SK-N-SH (cell line): ENCODE results near the gene KIAA1586. TPM values are rescaled to one million over a fixed set of nuclear protein-coding genes. Genes with fewer than 3 reads are reported as not detected.

Experiments
- CTCF ChIA-PET: fragments of 300-600, 350-600 bp; formaldehyde crosslinking; extraction: SDS; loops from one replicate; lab custom pipeline; 2021; lab: Yijun Ruan, JAX
- POLR2A ChIA-PET: fragments of 350-600 bp; sonication (Branson Sonifier 250); formaldehyde crosslinking; extraction: SDS; loops from one replicate; lab custom pipeline; 2020; ENCODE audit warnings: antibody characterized with exemption, inconsistent platforms; lab: Yijun Ruan, JAX
- DNase-seq: peaks from one replicate; pipeline ENCODE4 v3.0.0; 2012
- H2AFZ ChIP-seq: fragments of 200-600 bp; sonication (generic); 2 replicates; pipeline ENCODE4 v1.8.1; 2016; ENCODE audit warnings: antibody characterized with exemption, mild to moderate bottlenecking, low read depth
- H3F3A ChIP-seq: fragments of 200-600 bp; sonication (generic); replicated peaks from 2 replicates; pipeline ENCODE3; 2016; ENCODE audit warnings: antibody characterized with exemption, mild to moderate bottlenecking; ENCODE audit not compliant: insufficient read depth
- H3K27ac ChIP-seq, 2 experiments: fragments of 200-500 bp in 1 of 2; fragments of 200-600 bp in 1 of 2; sonication (Bioruptor generic) in 1 of 2; sonication (generic), shearing (Covaris generic) in 1 of 2; 2 replicates each; pipeline versions ENCODE4 v1.5.1 to v1.6.1; 2014 to 2016; ENCODE audit warnings: low read depth in 2 of 2, inconsistent platforms in 1 of 2, low read length in 1 of 2, mild to moderate bottlenecking in 1 of 2, mixed read lengths in 1 of 2
- H3K27me3 ChIP-seq: fragments of 200-600 bp; sonication (generic), shearing (Covaris generic); 2 replicates; pipeline ENCODE4 v1.6.1; 2016; ENCODE audit warnings: mixed run types; ENCODE audit not compliant: insufficient read depth
- H3K36me3 ChIP-seq, 2 experiments: fragments of 200-500 bp in 1 of 2; fragments of 200-600 bp in 1 of 2; sonication (Bioruptor generic) in 1 of 2; sonication (generic) in 1 of 2; replicated peaks in 1 of 2; 2 replicates each; pipeline versions ENCODE3 to v1.5.1; 2014 to 2016; ENCODE audit warnings: low read length in 1 of 2, mild to moderate bottlenecking in 1 of 2; ENCODE audit not compliant: insufficient read depth in 2 of 2, control insufficient read depth in 1 of 2
- H3K4me1 ChIP-seq, 2 experiments: fragments of 200-500 bp in 1 of 2; fragments of 200-600 bp in 1 of 2; sonication (Bioruptor generic) in 1 of 2; sonication (generic), shearing (Covaris generic) in 1 of 2; 2 replicates each; pipeline versions ENCODE4 v1.5.1 to v1.6.1; 2014 to 2016; ENCODE audit warnings: low read depth in 1 of 2, low read length in 1 of 2, mixed run types in 1 of 2; ENCODE audit not compliant: insufficient read depth in 2 of 2, control insufficient read depth in 1 of 2
- H3K4me2 ChIP-seq: fragments of 200-600 bp; sonication (generic), shearing (Covaris generic); 2 replicates; pipeline ENCODE4 v1.6.1; 2017; ENCODE audit warnings: mixed run types
- H3K4me3 ChIP-seq, 2 experiments: fragments of 200-500 bp in 1 of 2; fragments of 200-600 bp in 1 of 2; sonication (Bioruptor generic) in 1 of 2; sonication (generic), shearing (Covaris generic) in 1 of 2; 2 replicates each; pipeline versions ENCODE4 v1.5.1 to v1.8.1; 2014 to 2016; ENCODE audit warnings: low read depth in 2 of 2, inconsistent platforms in 1 of 2, low read length in 1 of 2, mild to moderate bottlenecking in 1 of 2, mixed read lengths in 1 of 2, moderate library complexity in 1 of 2
- H3K79me2 ChIP-seq: fragments of 200-600 bp; sonication (generic); 2 replicates; pipeline ENCODE4 v1.8.1; 2017; ENCODE audit warnings: mild to moderate bottlenecking; ENCODE audit not compliant: insufficient read depth
- H3K9ac ChIP-seq: fragments of 200-600 bp; sonication (generic); 2 replicates; pipeline ENCODE4 v1.6.1; 2017; ENCODE audit warnings: mixed run types
- H3K9me2 ChIP-seq: fragments of 200-600 bp; sonication (generic); 2 replicates; pipeline ENCODE4 v1.6.1; 2017; ENCODE audit warnings: mixed run types
- H3K9me3 ChIP-seq: fragments of 200-600 bp; sonication (generic); 2 replicates; pipeline ENCODE4 v1.6.1; 2017; ENCODE audit warnings: mixed run types, mild to moderate bottlenecking, moderate library complexity
- H4K20me1 ChIP-seq: fragments of 200-600 bp; sonication (generic); 2 replicates; pipeline ENCODE4 v1.6.1; 2017; ENCODE audit warnings: mild to moderate bottlenecking, mixed run types; ENCODE audit not compliant: insufficient read depth
- CTCF ChIP-seq: fragments of 200-600 bp; sonication (generic); IDR thresholded peaks from 2 replicates; pipeline ENCODE4 v1.6.1; 2017; ENCODE audit warnings: antibody characterized with exemption, mild to moderate bottlenecking, moderate library complexity
- FOSL2 ChIP-seq: IDR thresholded peaks from 2 replicates; pipeline ENCODE4 v1.4.0; 2012; ENCODE audit warnings: low read depth, mild to moderate bottlenecking, moderate library complexity, borderline replicate concordance
- FOXJ3 ChIP-seq: sonication (generic); formaldehyde crosslinking; IDR thresholded peaks from 2 replicates; pipeline ENCODE4 v1.5.1; 2020; ENCODE audit warnings: mild to moderate bottlenecking, missing genetic modification reagents
- GABPA ChIP-seq: IDR thresholded peaks from 2 replicates; pipeline ENCODE4 v1.4.0; 2012; ENCODE audit warnings: low read depth, mild to moderate bottlenecking
- JUND ChIP-seq: IDR thresholded peaks from 2 replicates; pipeline ENCODE4 v1.4.0; 2012
- RAD21 ChIP-seq: IDR thresholded peaks from 2 replicates; pipeline ENCODE4 v1.6.1; 2012; ENCODE audit warnings: mild to moderate bottlenecking, low read length
- RCOR1 ChIP-seq: fragments of 150-350 bp; IDR thresholded peaks from 2 replicates; pipeline ENCODE4 v1.6.1; 2017; ENCODE audit warnings: antibody characterized with exemption, low read length
- SMC3 ChIP-seq: IDR thresholded peaks from 2 replicates; pipeline ENCODE4 v1.6.1; 2012; ENCODE audit warnings: low read depth, low read length, improper control_type of control experiment
- ZBTB33 ChIP-seq: IDR thresholded peaks from 2 replicates; pipeline ENCODE4 v1.4.0; 2012; ENCODE audit warnings: low read depth, borderline replicate concordance
- WGBS: methylation state at CpG from one replicate; pipeline ENCODE4 v1.1.6; 2017; ENCODE audit warnings: low lambda C conversion rate; 5-methylcytosine and 5-hydroxymethylcytosine counted together
- polyA plus RNA-seq, 3 experiments: library from polyadenylated mRNA; depleted of rRNA; stranded (reverse); fragments of >200 nt; gene quantifications; 2 replicates each; pipeline ENCODE4 v1.2.3, GENCODE V29; 2012

The KIAA1586 gene
- polyA plus RNA-seq, 1 of the 3 experiments (the other 2 are of a cell fraction) = 3.2 TPM

- no peak for TF ChIP-seq ZBTB33
- no peak for TF ChIP-seq FOXJ3
These were observed 27.1 kb upstream of the KIAA1586 start (continued) for GRCh38 chr6:57019434-57019833.

GRCh38 chr6:57021086-57021720 lies 25.3 kb upstream of the KIAA1586 start:
- no peaks in the 10 kb centered on the region for H3K4me1 ChIP-seq
- 0% methylated on average over 1 of the region's 1 CpG for WGBS
- CTCF ChIA-PET = interaction anchor here (0.5 to 5.7 kb wide), 35 partner anchors 9 to 693 kb away, joined by 3 to 104 read pairs (median 4); partner anchors contain the start of genes BEND6 and RAB23
- TF ChIP-seq RCOR1 = no peak
- TF ChIP-seq FOXJ3 = no peak
- no peak for TF ChIP-seq FOSL2
- TF ChIP-seq RAD21 = peak; percentile 65
- peak; percentile 59 for TF ChIP-seq SMC3
- peak; percentile 71 for TF ChIP-seq CTCF
- TF ChIP-seq JUND = no peak
- no peak for TF ChIP-seq GABPA
- TF ChIP-seq ZBTB33 = no peak
- no peaks in the 10 kb centered on the region for H4K20me1 ChIP-seq
- H3F3A ChIP-seq = no peaks in the 10 kb centered on the region
- H3K4me3 ChIP-seq = no peak overlapping the region
- H3K9me3 ChIP-seq = peaks cover 10% of the 10 kb centered on the region
- H3K4me2 ChIP-seq = no peak overlapping the region
- H3K27ac ChIP-seq = no peak overlapping the region
- POLR2A ChIA-PET = no interaction called here
- no peak overlapping the region for H3K9ac ChIP-seq
- peaks cover 0 to 22% of the 10 kb centered on the region in 2 experiments for H3K36me3 ChIP-seq
- 0 out of 2 replicates have a peak overlapping the region, but pooled peaks have one; percentile 19 for H2AFZ ChIP-seq
- no peaks in the 10 kb centered on the region for H3K27me3 ChIP-seq
- H3K9me2 ChIP-seq = no peaks in the 10 kb centered on the region
- DNase-seq = peak; percentile 57
- H3K79me2 ChIP-seq = no peaks in the 10 kb centered on the region
